GM12892 (cell line): ENCODE data around the gene SLC17A2.

ENCODE experiments used
- POLR2A ChIP-seq: IDR thresholded peaks from 2 replicates; pipeline ENCODE4 v1.6.1; 2011; ENCODE audit warnings: low read depth, low read length, control low read depth
- POLR2AphosphoS5 ChIP-seq: IDR thresholded peaks from 2 replicates; pipeline ENCODE4 v1.6.1; 2011; ENCODE audit warnings: low read depth, low read length, control low read depth
- TAF1 ChIP-seq: IDR thresholded peaks from 2 replicates; pipeline ENCODE4 v1.6.1; 2011; ENCODE audit warnings: low read depth, mild to moderate bottlenecking, control low read depth, low read length, borderline replicate concordance

GRCh38 chr6:25874822-25875562 is 55.5 kb downstream of the SLC17A2 start:
- TF ChIP-seq TAF1 (no peak), POLR2A (no peak), POLR2AphosphoS5 (no peak)
